HFFc6 (cell line): ENCODE results near the gene FAM53A. TPM values are rescaled to one million over a fixed set of nuclear protein-coding genes. Genes with fewer than 3 reads are reported as not detected.

Source experiments
- DNase-seq: peaks from one replicate; pipeline ENCODE4 v3.0.0-alpha.2; 2018
- H3K27ac Mint-ChIP-seq: 2 replicates; pipeline ENCODE4 v1.8.0; 2020; ENCODE audit warnings: mild to moderate bottlenecking, mixed read lengths
- H3K27me3 Mint-ChIP-seq: 2 replicates; pipeline ENCODE4 v1.8.0; 2021; ENCODE audit warnings: mild to moderate bottlenecking, moderate library complexity, mixed read lengths; ENCODE audit not compliant: insufficient read depth
- H3K36me3 Mint-ChIP-seq: 2 replicates; pipeline ENCODE4 v1.8.0; 2021; ENCODE audit warnings: low read depth, mixed read lengths
- H3K4me1 Mint-ChIP-seq: 2 replicates; pipeline ENCODE4 v1.8.0; 2020; ENCODE audit warnings: low read depth, mixed read lengths
- H3K4me3 Mint-ChIP-seq: 2 replicates; pipeline ENCODE4 v1.8.0; 2020; ENCODE audit warnings: mild to moderate bottlenecking, moderate library complexity, mixed read lengths
- H3K9me3 Mint-ChIP-seq: 2 replicates; pipeline ENCODE4 v1.8.0; 2020; ENCODE audit warnings: mild to moderate bottlenecking, mixed read lengths
- total RNA-seq, 6 experiments: library from RNA; stranded (reverse); fragmentation: NEBNext Ultra II Directional; extraction: Animal tissue kit (Norgen Biotek cat#: 25700); gene quantifications; 2 replicates in 1 of 6; 3 replicates in 5 of 6; pipeline ENCODE4 v1.2.3, GENCODE V29; 2021
- TF ChIP-seq, protein P1 (sequence below): fragments of 200-600 bp; sonication (generic); IDR thresholded peaks from 2 replicates; pipeline ENCODE4 v1.5.0; 2021; ENCODE audit warnings: antibody characterized with exemption, mild to moderate bottlenecking

Gene FAM53A
- total RNA-seq, 6 experiments from 2014 or later, result 2.3 to 3.2 (median 2.7) TPM

GRCh38 chr4:1722551-1723118, 38.5 kb upstream of the FAM53A start:
- TF ChIP-seq, protein P1, sequence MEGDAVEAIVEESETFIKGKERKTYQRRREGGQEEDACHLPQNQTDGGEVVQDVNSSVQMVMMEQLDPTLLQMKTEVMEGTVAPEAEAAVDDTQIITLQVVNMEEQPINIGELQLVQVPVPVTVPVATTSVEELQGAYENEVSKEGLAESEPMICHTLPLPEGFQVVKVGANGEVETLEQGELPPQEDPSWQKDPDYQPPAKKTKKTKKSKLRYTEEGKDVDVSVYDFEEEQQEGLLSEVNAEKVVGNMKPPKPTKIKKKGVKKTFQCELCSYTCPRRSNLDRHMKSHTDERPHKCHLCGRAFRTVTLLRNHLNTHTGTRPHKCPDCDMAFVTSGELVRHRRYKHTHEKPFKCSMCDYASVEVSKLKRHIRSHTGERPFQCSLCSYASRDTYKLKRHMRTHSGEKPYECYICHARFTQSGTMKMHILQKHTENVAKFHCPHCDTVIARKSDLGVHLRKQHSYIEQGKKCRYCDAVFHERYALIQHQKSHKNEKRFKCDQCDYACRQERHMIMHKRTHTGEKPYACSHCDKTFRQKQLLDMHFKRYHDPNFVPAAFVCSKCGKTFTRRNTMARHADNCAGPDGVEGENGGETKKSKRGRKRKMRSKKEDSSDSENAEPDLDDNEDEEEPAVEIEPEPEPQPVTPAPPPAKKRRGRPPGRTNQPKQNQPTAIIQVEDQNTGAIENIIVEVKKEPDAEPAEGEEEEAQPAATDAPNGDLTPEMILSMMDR, result peak; percentile 17; the same call in 1 of the 2 replicates
- DNase-seq, result no peak
- H3K4me1 Mint-ChIP-seq, result peaks cover 54% of the 10 kb centered on the region
- H3K4me3 Mint-ChIP-seq, result peak overlapping the region; percentile 95
- no peaks in the 10 kb centered on the region for H3K9me3 Mint-ChIP-seq
- peak overlapping the region; percentile 86 for H3K27ac Mint-ChIP-seq
- H3K27me3 Mint-ChIP-seq, result peaks cover 2% of the 10 kb centered on the region; the same call in 1 of the 2 replicates
- peaks cover 14% of the 10 kb centered on the region for H3K36me3 Mint-ChIP-seq

- no peaks in the 10 kb centered on the region for H3K9me3 Mint-ChIP-seq
- no peak for DNase-seq
- peak overlapping the region; percentile 86 for H3K27ac Mint-ChIP-seq
- H3K4me1 Mint-ChIP-seq, result peaks cover 47% of the 10 kb centered on the region
- H3K4me3 Mint-ChIP-seq, result peak overlapping the region; percentile 95
- TF ChIP-seq, protein P1, result no peak
- H3K27me3 Mint-ChIP-seq, result peaks cover 2% of the 10 kb centered on the region; the same call in 1 of the 2 replicates
- peaks cover 13% of the 10 kb centered on the region for H3K36me3 Mint-ChIP-seq
These were observed 37.8 kb upstream of the FAM53A start for GRCh38 chr4:1721666-1722550.

- peak; percentile 82 for DNase-seq
- Mint-ChIP-seq H3K27me3 (peaks cover 2% of the 10 kb centered on the region; the same call in 1 of the 2 replicates), H3K9me3 (no peaks in the 10 kb centered on the region), H3K36me3 (peaks cover 8% of the 10 kb centered on the region), H3K27ac (peak within 1 kb of the TSS; percentile 90), H3K4me1 (peaks cover 39% of the 10 kb centered on the region), H3K4me3 (peak within 1 kb of the TSS; percentile 95)
- TF ChIP-seq, protein P1, result no peak
These were observed 37.0 kb upstream of the FAM53A start, which contains the start of the genes TACC3 and TMEM129 for GRCh38 chr4:1721003-1721665. Gene TACC3, plus strand, starts transcription at chr4:1721521. Its CDS starts 1,901 bp downstream, at chr4:1723422. Gene TMEM129, minus strand, starts transcription at chr4:1721323. Its CDS starts 486 bp downstream, at chr4:1720837.

DNA sequence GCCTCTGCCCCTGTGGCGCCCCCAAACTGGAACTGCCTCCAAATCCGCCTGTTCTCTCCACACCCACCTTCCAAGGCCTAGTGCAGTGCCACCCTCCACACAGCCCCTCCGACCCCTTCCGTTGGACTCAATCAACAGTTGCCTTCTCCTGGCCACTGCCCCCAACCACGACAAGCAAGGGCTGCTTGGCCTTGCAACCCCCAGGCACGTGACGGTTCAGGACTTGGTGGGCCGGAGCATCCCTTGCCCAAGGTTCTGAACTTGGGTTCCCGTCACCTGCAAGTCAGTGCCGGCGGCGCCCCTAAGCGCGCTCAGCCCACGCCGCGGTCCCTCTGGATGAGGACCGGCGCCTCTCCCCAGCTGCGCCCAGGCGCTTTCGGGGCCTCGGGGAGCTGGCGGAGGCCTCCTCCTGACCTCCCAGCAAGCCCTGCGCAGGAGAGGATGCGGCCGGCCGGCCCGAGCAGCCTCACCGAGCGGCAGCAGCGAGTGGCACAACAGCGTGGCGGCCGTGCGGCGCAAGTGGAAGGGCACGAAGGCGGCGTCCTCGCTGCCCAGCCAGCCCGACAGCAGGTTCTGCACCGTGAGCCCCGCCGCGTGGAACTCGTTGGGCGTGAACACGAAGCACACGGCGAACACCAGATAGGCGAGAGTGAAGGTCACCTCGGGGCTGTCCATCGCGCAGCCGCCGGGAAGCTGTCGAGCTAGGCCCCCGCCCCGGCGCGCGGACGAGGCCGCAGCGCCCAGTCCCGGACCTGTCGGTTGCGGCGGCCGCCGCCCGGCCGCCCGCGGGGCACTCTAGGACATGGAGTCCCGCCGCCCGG, 36.3 kb upstream of the FAM53A start:
- peak overlapping the region; percentile 94 for H3K4me3 Mint-ChIP-seq
- no peaks in the 10 kb centered on the region for H3K9me3 Mint-ChIP-seq
- TF ChIP-seq, protein P1, result no peak
- peak overlapping the region; percentile 90 for H3K27ac Mint-ChIP-seq
- H3K27me3 Mint-ChIP-seq, result peaks cover 2% of the 10 kb centered on the region; the same call in 1 of the 2 replicates
- peaks cover 8% of the 10 kb centered on the region; the same call in 1 of the 2 replicates for H3K36me3 Mint-ChIP-seq
- DNase-seq, result peak; percentile 33
- peaks cover 38% of the 10 kb centered on the region for H3K4me1 Mint-ChIP-seq
